Caco-2 (cell line): Measurements from ENCODE around the gene MST1R. TPM values are rescaled to one million over a fixed set of nuclear protein-coding genes. Genes with fewer than 3 reads are reported as not detected.

ENCODE experiments used
- BruUV-seq: library from RNA; stranded (reverse); fragments of 400-500 nt; replicated peaks from 2 replicates; lab custom pipeline; 2021; lab: Mats Ljungman, UMichigan
- CTCF ChIA-PET: fragments of 300-600 bp; sonication (Branson Sonifier 250); formaldehyde crosslinking; loops from one replicate; lab custom pipeline; 2022; ENCODE audit warnings: antibody characterized with exemption; lab: Charles Lee
- POLR2A ChIA-PET: fragments of 300-600 bp; sonication (Branson Sonifier 250); formaldehyde crosslinking; loops from one replicate; lab custom pipeline; 2022; ENCODE audit warnings: antibody characterized with exemption; lab: Charles Lee
- DNase-seq, 2 experiments: peaks; one replicate each; pipeline versions ENCODE4 v3.0.0 to v3.0.0-alpha.2; 2020 to 2022
- H3K27me3 ChIP-seq: replicated peaks from 2 replicates; pipeline ENCODE4 v1.6.0; 2011; ENCODE audit warnings: low read length; ENCODE audit not compliant: control insufficient read depth, insufficient read depth
- H3K36me3 ChIP-seq: 2 replicates; pipeline ENCODE4 v1.5.1; 2011; ENCODE audit warnings: low read length; ENCODE audit not compliant: control insufficient read depth, insufficient read depth
- H3K4me1 ChIP-seq: fragments of 250-450 bp; sonication (Bioruptor Pico); 2 replicates; pipeline ENCODE4 v1.5.1; 2020; ENCODE audit warnings: mild to moderate bottlenecking
- H3K4me3 ChIP-seq: 2 replicates; pipeline ENCODE4 v1.5.1; 2011; ENCODE audit warnings: low read depth, mild to moderate bottlenecking, control low read depth, low read length
- H3K9me3 ChIP-seq: fragments of 250-450 bp; sonication (Bioruptor Pico); 2 replicates; pipeline ENCODE4 v1.5.1; 2020; ENCODE audit warnings: mild to moderate bottlenecking, moderate library complexity
- H3K27ac Mint-ChIP-seq: one replicate; pipeline ENCODE4 v1.8.0; 2022; ENCODE audit warnings: mixed read lengths; ENCODE audit not compliant: unreplicated experiment
- H3K27me3 Mint-ChIP-seq: one replicate; pipeline ENCODE4 v1.8.0; 2022; ENCODE audit warnings: mixed read lengths; ENCODE audit not compliant: insufficient read depth, unreplicated experiment
- H3K36me3 Mint-ChIP-seq: one replicate; pipeline ENCODE4 v1.8.0; 2022; ENCODE audit warnings: mild to moderate bottlenecking, mixed read lengths; ENCODE audit not compliant: insufficient read depth, unreplicated experiment
- H3K4me1 Mint-ChIP-seq: one replicate; pipeline ENCODE4 v1.8.0; 2022; ENCODE audit warnings: low read depth, mixed read lengths; ENCODE audit not compliant: unreplicated experiment
- H3K4me3 Mint-ChIP-seq: one replicate; pipeline ENCODE4 v1.8.0; 2022; ENCODE audit warnings: mild to moderate bottlenecking, moderate library complexity, mixed read lengths; ENCODE audit not compliant: unreplicated experiment
- H3K9me3 Mint-ChIP-seq: one replicate; pipeline ENCODE4 v1.8.0; 2022; ENCODE audit warnings: mixed read lengths; ENCODE audit not compliant: unreplicated experiment
- CTCF ChIP-seq, 2 experiments: fragments of 200-600 bp in 1 of 2; IDR thresholded peaks; 1 replicate in 1 of 2; 2 replicates in 1 of 2; pipeline versions ENCODE4 v1.5.1 to v1.8.0; 2011 to 2022; ENCODE audit warnings: antibody characterized with exemption in 1 of 2, control low read depth in 1 of 2, inconsistent platforms in 1 of 2, low read depth in 1 of 2, low read length in 1 of 2, mild to moderate bottlenecking in 1 of 2, moderate library complexity in 1 of 2; ENCODE audit not compliant: insufficient read depth in 1 of 2, severe bottlenecking in 1 of 2, unreplicated experiment in 1 of 2
- intact Hi-C: fragments of 100-400 bp; cut with micrococcal nuclease; formaldehyde crosslinking; loops from one replicate; pipeline ENCODE4 v1.10.0; 2022; ENCODE audit not compliant: unreplicated experiment
- total RNA-seq: library from RNA; stranded (reverse); gene quantifications from 2 replicates; pipeline ENCODE4 v1.2.3, GENCODE V29; 2022

The MST1R gene
- total RNA-seq, 1 experiment from 2014 or later: 11.8 TPM

- H3K36me3 Mint-ChIP-seq: no peaks in the 10 kb centered on the region
- H3K9me3 Mint-ChIP-seq: no peaks in the 10 kb centered on the region
- ChIA-PET CTCF (no interaction called here), POLR2A (no interaction called here)
- BruUV-seq: no TSS peak
- intact Hi-C loops: no loop called here
- H3K4me3 Mint-ChIP-seq: no peak overlapping the region
- no peak for TF ChIP-seq CTCF (IDR thresholded peaks at IDR 0.05; ENCODE audit: insufficient read depth in 1 of 2, low read depth in 1 of 2, low read length in 1 of 2, severe bottlenecking in 1 of 2, unreplicated experiment in 1 of 2)
- Histone ChIP-seq H3K4me3 (no peak overlapping the region), H3K27me3 (no peaks in the 10 kb centered on the region), H3K36me3 (no peaks in the 10 kb centered on the region; the same call in 1 of the 2 replicates), H3K9me3 (no peaks in the 10 kb centered on the region), H3K4me1 (peaks cover 11% of the 10 kb centered on the region)
- no peaks in the 10 kb centered on the region for H3K27me3 Mint-ChIP-seq
- no peak for DNase-seq
- no peaks in the 10 kb centered on the region for H3K4me1 Mint-ChIP-seq
- no peak overlapping the region for H3K27ac Mint-ChIP-seq
Observed at GRCh38 chr3:49896345-49896744, 7.3 kb downstream of the MST1R start.

GRCh38 chr3:49895791-49896190, 7.9 kb downstream of the MST1R start:
- intact Hi-C loops: no loop called here
- no peaks in the 10 kb centered on the region; the same call in 1 of the 2 replicates for H3K36me3 ChIP-seq
- DNase-seq: no peak
- Mint-ChIP-seq H3K27me3 (no peaks in the 10 kb centered on the region), H3K27ac (no peak overlapping the region), H3K9me3 (no peaks in the 10 kb centered on the region), H3K4me3 (no peak overlapping the region), H3K36me3 (no peaks in the 10 kb centered on the region), H3K4me1 (no peaks in the 10 kb centered on the region)
- no peak overlapping the region for H3K4me3 ChIP-seq
- TF ChIP-seq CTCF (IDR thresholded peaks at IDR 0.05; ENCODE audit: insufficient read depth in 1 of 2, low read depth in 1 of 2, low read length in 1 of 2, severe bottlenecking in 1 of 2, unreplicated experiment in 1 of 2): no peak
- H3K4me1 ChIP-seq: peaks cover 7% of the 10 kb centered on the region
- CTCF ChIA-PET: no interaction called here
- H3K9me3 ChIP-seq: no peaks in the 10 kb centered on the region
- POLR2A ChIA-PET: no interaction called here
- BruUV-seq: no TSS peak
- no peaks in the 10 kb centered on the region for H3K27me3 ChIP-seq

GRCh38 chr3:49889296-49889695, 14.4 kb downstream of the MST1R start:
- Mint-ChIP-seq H3K27me3 (no peaks in the 10 kb centered on the region), H3K27ac (no peak overlapping the region), H3K9me3 (no peaks in the 10 kb centered on the region), H3K4me3 (no peak overlapping the region), H3K4me1 (no peaks in the 10 kb centered on the region), H3K36me3 (peaks cover 5% of the 10 kb centered on the region)
- ChIA-PET POLR2A (no interaction called here), CTCF (no interaction called here)
- H3K4me1 ChIP-seq: no peaks in the 10 kb centered on the region
- no peaks in the 10 kb centered on the region for H3K27me3 ChIP-seq
- TF ChIP-seq CTCF (IDR thresholded peaks at IDR 0.05; ENCODE audit: insufficient read depth in 1 of 2, low read depth in 1 of 2, low read length in 1 of 2, severe bottlenecking in 1 of 2, unreplicated experiment in 1 of 2): no peak
- no peaks in the 10 kb centered on the region for H3K9me3 ChIP-seq
- no TSS peak for BruUV-seq
- no peak overlapping the region for H3K4me3 ChIP-seq
- H3K36me3 ChIP-seq: no peaks in the 10 kb centered on the region
- intact Hi-C loops: no loop called here
- DNase-seq: no peak
